Measurements from ENCODE around the gene MOB3B.

The MOB3B gene

DNA sequence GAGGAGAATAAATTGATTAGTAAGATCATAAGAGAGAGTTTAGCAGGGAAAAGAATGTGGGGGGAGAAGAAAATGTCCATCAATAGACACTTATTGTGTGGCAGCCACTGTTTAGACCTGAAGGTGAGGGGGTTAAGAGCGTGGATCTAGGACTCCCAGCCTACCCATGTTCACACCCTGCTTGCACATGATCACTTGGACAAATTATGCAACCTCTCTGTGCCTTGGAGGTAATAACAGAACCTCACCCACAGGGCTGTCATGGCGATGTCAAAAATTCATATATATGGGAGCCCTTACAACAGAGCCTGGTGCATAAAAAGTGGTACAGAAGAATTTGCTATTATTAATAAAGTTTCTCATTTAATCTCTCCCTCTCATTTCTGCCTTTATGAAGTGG, 146.6 kb downstream of the MOB3B start:
- no peak for ATAC-seq
- TF ChIP-seq, protein P1, sequence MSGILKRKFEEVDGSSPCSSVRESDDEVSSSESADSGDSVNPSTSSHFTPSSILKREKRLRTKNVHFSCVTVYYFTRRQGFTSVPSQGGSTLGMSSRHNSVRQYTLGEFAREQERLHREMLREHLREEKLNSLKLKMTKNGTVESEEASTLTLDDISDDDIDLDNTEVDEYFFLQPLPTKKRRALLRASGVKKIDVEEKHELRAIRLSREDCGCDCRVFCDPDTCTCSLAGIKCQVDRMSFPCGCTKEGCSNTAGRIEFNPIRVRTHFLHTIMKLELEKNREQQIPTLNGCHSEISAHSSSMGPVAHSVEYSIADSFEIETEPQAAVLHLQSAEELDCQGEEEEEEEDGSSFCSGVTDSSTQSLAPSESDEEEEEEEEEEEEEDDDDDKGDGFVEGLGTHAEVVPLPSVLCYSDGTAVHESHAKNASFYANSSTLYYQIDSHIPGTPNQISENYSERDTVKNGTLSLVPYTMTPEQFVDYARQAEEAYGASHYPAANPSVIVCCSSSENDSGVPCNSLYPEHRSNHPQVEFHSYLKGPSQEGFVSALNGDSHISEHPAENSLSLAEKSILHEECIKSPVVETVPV (CRISPR knock-in tag; IDR thresholded peaks at IDR 0.05), result no peak
- TF ChIP-seq, protein P2, sequence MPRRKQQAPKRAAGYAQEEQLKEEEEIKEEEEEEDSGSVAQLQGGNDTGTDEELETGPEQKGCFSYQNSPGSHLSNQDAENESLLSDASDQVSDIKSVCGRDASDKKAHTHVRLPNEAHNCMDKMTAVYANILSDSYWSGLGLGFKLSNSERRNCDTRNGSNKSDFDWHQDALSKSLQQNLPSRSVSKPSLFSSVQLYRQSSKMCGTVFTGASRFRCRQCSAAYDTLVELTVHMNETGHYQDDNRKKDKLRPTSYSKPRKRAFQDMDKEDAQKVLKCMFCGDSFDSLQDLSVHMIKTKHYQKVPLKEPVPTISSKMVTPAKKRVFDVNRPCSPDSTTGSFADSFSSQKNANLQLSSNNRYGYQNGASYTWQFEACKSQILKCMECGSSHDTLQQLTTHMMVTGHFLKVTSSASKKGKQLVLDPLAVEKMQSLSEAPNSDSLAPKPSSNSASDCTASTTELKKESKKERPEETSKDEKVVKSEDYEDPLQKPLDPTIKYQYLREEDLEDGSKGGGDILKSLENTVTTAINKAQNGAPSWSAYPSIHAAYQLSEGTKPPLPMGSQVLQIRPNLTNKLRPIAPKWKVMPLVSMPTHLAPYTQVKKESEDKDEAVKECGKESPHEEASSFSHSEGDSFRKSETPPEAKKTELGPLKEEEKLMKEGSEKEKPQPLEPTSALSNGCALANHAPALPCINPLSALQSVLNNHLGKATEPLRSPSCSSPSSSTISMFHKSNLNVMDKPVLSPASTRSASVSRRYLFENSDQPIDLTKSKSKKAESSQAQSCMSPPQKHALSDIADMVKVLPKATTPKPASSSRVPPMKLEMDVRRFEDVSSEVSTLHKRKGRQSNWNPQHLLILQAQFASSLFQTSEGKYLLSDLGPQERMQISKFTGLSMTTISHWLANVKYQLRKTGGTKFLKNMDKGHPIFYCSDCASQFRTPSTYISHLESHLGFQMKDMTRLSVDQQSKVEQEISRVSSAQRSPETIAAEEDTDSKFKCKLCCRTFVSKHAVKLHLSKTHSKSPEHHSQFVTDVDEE (CRISPR knock-in tag; IDR thresholded peaks at IDR 0.05), result no peak
- no peak for TF ChIP-seq TOX (CRISPR knock-in tag; IDR thresholded peaks at IDR 0.05; ENCODE audit: borderline replicate concordance)
- TF ChIP-seq ZFP3 (CRISPR knock-in tag; IDR thresholded peaks at IDR 0.05), result no peak
- no peak for TF ChIP-seq ZNF8 (CRISPR knock-in tag; IDR thresholded peaks at IDR 0.05)
- no peak for TF ChIP-seq ZNF565 (CRISPR knock-in tag; conservative IDR thresholded peaks at IDR 0.05; ENCODE audit: low read depth)
- TF ChIP-seq, protein P3, sequence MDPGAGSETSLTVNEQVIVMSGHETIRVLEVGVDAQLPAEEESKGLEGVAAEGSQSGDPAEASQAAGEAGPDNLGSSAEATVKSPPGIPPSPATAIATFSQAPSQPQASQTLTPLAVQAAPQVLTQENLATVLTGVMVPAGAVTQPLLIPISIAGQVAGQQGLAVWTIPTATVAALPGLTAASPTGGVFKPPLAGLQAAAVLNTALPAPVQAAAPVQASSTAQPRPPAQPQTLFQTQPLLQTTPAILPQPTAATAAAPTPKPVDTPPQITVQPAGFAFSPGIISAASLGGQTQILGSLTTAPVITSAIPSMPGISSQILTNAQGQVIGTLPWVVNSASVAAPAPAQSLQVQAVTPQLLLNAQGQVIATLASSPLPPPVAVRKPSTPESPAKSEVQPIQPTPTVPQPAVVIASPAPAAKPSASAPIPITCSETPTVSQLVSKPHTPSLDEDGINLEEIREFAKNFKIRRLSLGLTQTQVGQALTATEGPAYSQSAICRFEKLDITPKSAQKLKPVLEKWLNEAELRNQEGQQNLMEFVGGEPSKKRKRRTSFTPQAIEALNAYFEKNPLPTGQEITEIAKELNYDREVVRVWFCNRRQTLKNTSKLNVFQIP (CRISPR knock-in tag; IDR thresholded peaks at IDR 0.05; ENCODE audit: borderline replicate concordance, low read depth), result no peak
- no peak for TF ChIP-seq ESRRG (CRISPR knock-in tag; IDR thresholded peaks at IDR 0.05)
- no peak for TF ChIP-seq RARB (CRISPR knock-in tag; IDR thresholded peaks at IDR 0.05)
- no peak for TF ChIP-seq GLIS3 (CRISPR knock-in tag; IDR thresholded peaks at IDR 0.05)
- TF ChIP-seq ISL1 (CRISPR knock-in tag; IDR thresholded peaks at IDR 0.05), result no peak
- TF ChIP-seq BACH2 (CRISPR knock-in tag; IDR thresholded peaks at IDR 0.05; ENCODE audit: borderline replicate concordance), result no peak
- no peak for TF ChIP-seq PPARA (CRISPR knock-in tag; IDR thresholded peaks at IDR 0.05; ENCODE audit: borderline replicate concordance)
- no peak for TF ChIP-seq TCF4 (CRISPR knock-in tag; IDR thresholded peaks at IDR 0.05; ENCODE audit: borderline replicate concordance)
- TF ChIP-seq ZNF70 (CRISPR knock-in tag; IDR thresholded peaks at IDR 0.05), result no peak
- TF ChIP-seq SNAI2 (CRISPR knock-in tag; IDR thresholded peaks at IDR 0.05), result no peak
- TF ChIP-seq ZC3H10 (CRISPR knock-in tag; IDR thresholded peaks at IDR 0.05), result no peak
- TF ChIP-seq, protein P4, sequence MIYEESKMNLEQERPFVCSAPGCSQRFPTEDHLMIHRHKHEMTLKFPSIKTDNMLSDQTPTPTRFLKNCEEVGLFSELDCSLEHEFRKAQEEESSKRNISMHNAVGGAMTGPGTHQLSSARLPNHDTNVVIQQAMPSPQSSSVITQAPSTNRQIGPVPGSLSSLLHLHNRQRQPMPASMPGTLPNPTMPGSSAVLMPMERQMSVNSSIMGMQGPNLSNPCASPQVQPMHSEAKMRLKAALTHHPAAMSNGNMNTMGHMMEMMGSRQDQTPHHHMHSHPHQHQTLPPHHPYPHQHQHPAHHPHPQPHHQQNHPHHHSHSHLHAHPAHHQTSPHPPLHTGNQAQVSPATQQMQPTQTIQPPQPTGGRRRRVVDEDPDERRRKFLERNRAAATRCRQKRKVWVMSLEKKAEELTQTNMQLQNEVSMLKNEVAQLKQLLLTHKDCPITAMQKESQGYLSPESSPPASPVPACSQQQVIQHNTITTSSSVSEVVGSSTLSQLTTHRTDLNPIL (CRISPR knock-in tag; IDR thresholded peaks at IDR 0.05; ENCODE audit: low read depth), result no peak
- no peak for TF ChIP-seq CSDC2 (CRISPR knock-in tag; IDR thresholded peaks at IDR 0.05)

DNA sequence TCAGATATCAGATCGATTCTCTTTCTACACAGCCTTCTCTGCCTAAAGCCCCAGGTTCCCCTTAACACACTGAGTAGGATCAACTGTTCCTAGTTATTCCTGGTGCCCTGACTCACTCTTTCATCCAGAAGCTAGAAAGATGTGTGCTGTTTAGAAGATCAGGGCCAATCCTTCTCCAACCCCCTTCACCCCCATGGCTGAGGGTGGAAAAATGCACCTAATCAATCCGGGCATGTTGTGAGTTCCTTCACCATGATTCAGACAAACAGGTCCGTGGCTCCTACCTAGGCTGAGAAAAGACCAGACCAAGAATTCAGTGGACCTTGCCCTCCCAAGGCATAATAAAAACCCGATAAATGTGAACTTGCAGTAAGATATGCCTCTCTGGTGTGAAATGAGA, 147.3 kb downstream of the MOB3B start:
- ATAC-seq, result no peak
- TF ChIP-seq ISL1 (CRISPR knock-in tag; IDR thresholded peaks at IDR 0.05), result no peak
- TF ChIP-seq TCF4 (CRISPR knock-in tag; IDR thresholded peaks at IDR 0.05; ENCODE audit: borderline replicate concordance), result no peak
- TF ChIP-seq, protein P2 (CRISPR knock-in tag; IDR thresholded peaks at IDR 0.05), result no peak
- TF ChIP-seq, protein P1 (CRISPR knock-in tag; IDR thresholded peaks at IDR 0.05), result no peak
- TF ChIP-seq ESRRG (CRISPR knock-in tag; IDR thresholded peaks at IDR 0.05), result no peak
- TF ChIP-seq, protein P5, sequence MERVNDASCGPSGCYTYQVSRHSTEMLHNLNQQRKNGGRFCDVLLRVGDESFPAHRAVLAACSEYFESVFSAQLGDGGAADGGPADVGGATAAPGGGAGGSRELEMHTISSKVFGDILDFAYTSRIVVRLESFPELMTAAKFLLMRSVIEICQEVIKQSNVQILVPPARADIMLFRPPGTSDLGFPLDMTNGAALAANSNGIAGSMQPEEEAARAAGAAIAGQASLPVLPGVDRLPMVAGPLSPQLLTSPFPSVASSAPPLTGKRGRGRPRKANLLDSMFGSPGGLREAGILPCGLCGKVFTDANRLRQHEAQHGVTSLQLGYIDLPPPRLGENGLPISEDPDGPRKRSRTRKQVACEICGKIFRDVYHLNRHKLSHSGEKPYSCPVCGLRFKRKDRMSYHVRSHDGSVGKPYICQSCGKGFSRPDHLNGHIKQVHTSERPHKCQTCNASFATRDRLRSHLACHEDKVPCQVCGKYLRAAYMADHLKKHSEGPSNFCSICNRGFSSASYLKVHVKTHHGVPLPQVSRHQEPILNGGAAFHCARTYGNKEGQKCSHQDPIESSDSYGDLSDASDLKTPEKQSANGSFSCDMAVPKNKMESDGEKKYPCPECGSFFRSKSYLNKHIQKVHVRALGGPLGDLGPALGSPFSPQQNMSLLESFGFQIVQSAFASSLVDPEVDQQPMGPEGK (CRISPR knock-in tag; IDR thresholded peaks at IDR 0.05; ENCODE audit: borderline replicate concordance), result no peak
- no peak for TF ChIP-seq RARB (CRISPR knock-in tag; IDR thresholded peaks at IDR 0.05)
- TF ChIP-seq GLIS3 (CRISPR knock-in tag; IDR thresholded peaks at IDR 0.05), result no peak
- TF ChIP-seq ZNF565 (CRISPR knock-in tag; conservative IDR thresholded peaks at IDR 0.05; ENCODE audit: low read depth), result no peak
- no peak for TF ChIP-seq PPARA (CRISPR knock-in tag; IDR thresholded peaks at IDR 0.05; ENCODE audit: borderline replicate concordance)
- TF ChIP-seq BACH2 (CRISPR knock-in tag; IDR thresholded peaks at IDR 0.05; ENCODE audit: borderline replicate concordance), result no peak
- TF ChIP-seq CSDC2 (CRISPR knock-in tag; IDR thresholded peaks at IDR 0.05), result no peak
- TF ChIP-seq ZFP3 (CRISPR knock-in tag; IDR thresholded peaks at IDR 0.05), result no peak
- no peak for TF ChIP-seq ZNF70 (CRISPR knock-in tag; IDR thresholded peaks at IDR 0.05)
- TF ChIP-seq SNAI2 (CRISPR knock-in tag; IDR thresholded peaks at IDR 0.05), result no peak
- no peak for TF ChIP-seq ZFP30 (CRISPR knock-in tag; IDR thresholded peaks at IDR 0.05)

Measured in SK-N-SH treated with all-trans-retinoic acid at 6 μM for 48 hours (cell line).